Kidney (tissue), 14 donors: ENCODE results near the gene NOC4L. TPM values are rescaled to one million over a fixed set of nuclear protein-coding genes. Genes with fewer than 3 reads are reported as not detected.

Experiments
- DNase-seq, 5 donors: peaks; one replicate each; pipeline ENCODE4 v3.0.0-alpha.2; 2013 to 2020
- FAIRE-seq: peaks from 2 replicates; lab custom pipeline; 2012; peaks lifted over from hg19 to GRCh38; lab: Jason Lieb, UNC
- H3K27ac ChIP-seq, 2 donors: one replicate each; pipeline ENCODE4 v1.7.0; 2013; ENCODE audit warnings: low read depth in 2 of 2, low read length in 2 of 2, inconsistent platforms in 1 of 2
- H3K27me3 ChIP-seq: one replicate; pipeline ENCODE4 v1.7.1; 2013; ENCODE audit warnings: low read length, inconsistent platforms; ENCODE audit not compliant: control insufficient read depth, insufficient read depth
- H3K36me3 ChIP-seq, 3 donors: one replicate each; pipeline versions ENCODE4 v1.7.0 to v1.7.1; 2013; ENCODE audit warnings: low read length in 3 of 3, control low read depth in 1 of 3, inconsistent platforms in 1 of 3; ENCODE audit not compliant: insufficient read depth in 3 of 3, control insufficient read depth in 2 of 3
- H3K4me1 ChIP-seq, 3 donors: one replicate each; pipeline versions ENCODE4 v1.7.0 to v1.7.1; 2013; ENCODE audit warnings: low read length in 3 of 3, inconsistent platforms in 1 of 3, low read depth in 1 of 3; ENCODE audit not compliant: control insufficient read depth in 2 of 3, insufficient read depth in 2 of 3
- H3K4me3 ChIP-seq, 3 donors: one replicate each; pipeline versions ENCODE4 v1.7.0 to v1.8.1; 2013; ENCODE audit warnings: low read length in 3 of 3, control low read depth in 1 of 3, inconsistent platforms in 1 of 3
- H3K9ac ChIP-seq, 3 donors: one replicate each; pipeline versions ENCODE4 v1.7.0 to v1.7.1; 2013; ENCODE audit warnings: low read length in 3 of 3, control low read depth in 1 of 3, inconsistent platforms in 1 of 3
- H3K9me3 ChIP-seq, 3 donors: one replicate each; pipeline versions ENCODE4 v1.7.0 to v1.7.1; 2013; ENCODE audit warnings: low read length in 3 of 3, control low read depth in 1 of 3, inconsistent platforms in 1 of 3; ENCODE audit not compliant: control insufficient read depth in 2 of 3, insufficient read depth in 1 of 3
- CTCF ChIP-seq: IDR thresholded peaks from 3 replicates; pipeline ENCODE4 v1.5.1; 2012; ENCODE audit warnings: mild to moderate bottlenecking, moderate library complexity, borderline replicate concordance; ENCODE audit not compliant: insufficient read depth; ENCODE audit errors: extremely low read depth
- intact Hi-C: fragments of 100-400 bp; cut with DNase I; formaldehyde crosslinking; loops from one replicate; pipeline ENCODE4 v1.11.1; 2022
- polyA plus RNA-seq: library from polyadenylated mRNA; stranded (reverse); fragments of 350-450 nt; fragmentation: Illumina TruSeq; extraction: RNeasy Lipid Tissue Mini Kit (QIAGEN cat#74804); gene quantifications from one replicate; pipeline ENCODE4 v1.2.3, GENCODE V29; 2014; ENCODE audit warnings: low read depth, low replicate concordance; ENCODE audit not compliant: insufficient read depth
- total RNA-seq: library from RNA; stranded (reverse); fragmentation: NEBNext Ultra II Directional; extraction: Animal tissue kit (Norgen Biotek cat#: 25700); gene quantifications from one replicate; pipeline ENCODE4 v1.2.1, GENCODE V29; 2021
- donor health status: control.
- donor health status: control.
- donor health status: control.
- donor health status: control.
- donor health status: control.
- donor health status: DM: yes; HTN: yes; CAD: no.
- donor health status: Normal renal cell carcinoma (clear cell type).

NOC4L gene
- total and polyA plus RNA-seq, 2 donors from 2014 or later, result 20.0 to 22.3 TPM

DNA sequence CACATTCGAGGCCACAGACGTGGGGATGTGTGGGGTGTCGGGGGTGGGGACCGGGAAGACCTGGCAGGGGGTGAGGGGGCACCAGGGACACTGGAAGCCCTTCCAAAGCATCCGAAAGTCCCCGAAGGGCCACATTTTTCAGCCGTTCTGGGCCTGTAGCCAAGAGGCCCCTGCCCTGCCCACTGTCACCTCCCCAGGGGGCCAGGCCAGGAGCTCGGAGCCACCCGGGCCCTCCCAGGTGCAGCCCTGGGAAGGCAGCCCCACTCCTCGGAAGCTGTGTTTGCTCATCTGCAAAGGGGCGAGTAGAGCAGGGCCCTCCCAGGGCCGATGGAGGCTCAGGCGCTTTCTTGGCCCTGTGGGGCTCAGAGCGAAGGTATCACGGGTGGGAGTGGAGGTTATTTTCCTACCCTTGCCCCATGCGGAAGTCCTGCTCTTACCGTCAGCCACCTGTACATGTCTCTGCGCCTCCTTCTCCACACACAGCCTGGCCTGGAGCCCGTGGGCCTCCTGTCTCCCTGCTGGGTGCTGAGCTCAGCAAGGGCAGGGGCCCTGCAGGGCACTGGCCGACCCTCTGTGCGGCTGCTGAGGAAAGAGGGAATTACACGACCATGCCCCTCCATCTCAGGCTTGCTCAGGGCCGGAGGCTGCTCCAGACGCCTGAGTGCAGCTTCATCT is 27.2 kb downstream of the NOC4L start:
- Histone ChIP-seq H3K27ac (no peak overlapping the region), H3K27me3 (no peaks in the 10 kb centered on the region), H3K36me3 (no peaks in the 10 kb centered on the region), H3K9ac (no peak overlapping the region), H3K9me3 (no peaks in the 10 kb centered on the region), H3K4me3 (no peak overlapping the region), H3K4me1 (no peaks in the 10 kb centered on the region)
- no peak for TF ChIP-seq CTCF
- DNase-seq (peak in 2 of 5 donors; percentile 49 to 69), FAIRE-seq (no peak)
- intact Hi-C loops, result no loop called here

- H3K9ac ChIP-seq, result no peak overlapping the region
- FAIRE-seq, result no peak
- TF ChIP-seq CTCF, result no peak
- H3K27ac ChIP-seq, result no peak overlapping the region
- peak in 2 of 5 donors; percentile 43 to 65 for DNase-seq
- no peak overlapping the region for H3K4me3 ChIP-seq
- H3K36me3 ChIP-seq, result no peaks in the 10 kb centered on the region
- intact Hi-C loops, result no loop called here
- no peaks in the 10 kb centered on the region for H3K27me3 ChIP-seq
- no peaks in the 10 kb centered on the region for H3K9me3 ChIP-seq
- H3K4me1 ChIP-seq, result no peaks in the 10 kb centered on the region
Observed at GRCh38 chr12:132171968-132172521, 27.8 kb downstream of the NOC4L start.

GRCh38 chr12:132172619-132173018 is 28.4 kb downstream of the NOC4L start:
- no peaks in the 10 kb centered on the region for H3K27me3 ChIP-seq
- intact Hi-C loops, result no loop called here
- no peak for FAIRE-seq

More at GRCh38 chr12:132172619-132173018, 28.4 kb downstream of the NOC4L start:
- DNase-seq, result peak in 2 of 5 donors; percentile 48 to 72
- no peaks in the 10 kb centered on the region for H3K36me3 ChIP-seq
- no peak overlapping the region for H3K4me3 ChIP-seq
- TF ChIP-seq CTCF, result no peak
- no peak overlapping the region for H3K27ac ChIP-seq
- H3K9ac ChIP-seq, result no peak overlapping the region
- no peaks in the 10 kb centered on the region for H3K4me1 ChIP-seq
- no peaks in the 10 kb centered on the region for H3K9me3 ChIP-seq
